ENCODE data around the gene RNPS1. TPM values are rescaled to one million over a fixed set of nuclear protein-coding genes. Genes with fewer than 3 reads are reported as not detected.

Gene RNPS1
- total RNA-seq (38.1 and 44.9 TPM in 2 replicates), polyA plus RNA-seq (115 and 194 TPM in 2 replicates), polyA minus RNA-seq (ENCODE audit: low replicate concordance) (184 and 186 TPM in 2 replicates)
- 99.2 and 147 TPM in 2 replicates for polyA plus RNA-seq (2012)

GRCh38 chr16:2267913-2268666 is at the start of gene RNPS1:
TSS of gene RNPS1 (minus strand) at chr16:2268126. CDS start at chr16:2264643, 3,483 bp downstream.
- no peak for TF ChIP-seq CTCF (conservative IDR thresholded peaks at IDR 0.05 in 1 of 2, IDR thresholded peaks at IDR 0.05 in 1 of 2; ENCODE audit: low read depth in 1 of 2, low read length in 2 of 2)
- TF ChIP-seq EZH2 (IDR thresholded peaks at IDR 0.05; ENCODE audit: low read length, missing control alignments), result no peak
- Histone ChIP-seq H3K79me2 (ENCODE audit: control insufficient read depth, insufficient read depth, low read length) (peaks cover 63% of the 10 kb centered on the region), H3K4me3 (replicated peaks in 1 of 4; ENCODE audit: control extremely low read depth in 1 of 4, insufficient read depth in 1 of 4, low read depth in 3 of 4, low read length in 4 of 4) (peak within 1 kb of the TSS; percentile 71 to 89 (median 83)), H3K4me2 (ENCODE audit: extremely low read depth, insufficient read depth, low read length) (peak within 1 kb of the TSS; percentile 79), H2AFZ (ENCODE audit: low read length) (peak within 1 kb of the TSS; percentile 99), H3K27ac (ENCODE audit: insufficient read depth, low read length) (peak within 1 kb of the TSS; percentile 99), H4K20me1 (ENCODE audit: control insufficient read depth, extremely low read depth, insufficient read depth, low read length) (peaks cover 5% of the 10 kb centered on the region), H3K27me3 (ENCODE audit: control insufficient read depth, insufficient read depth, low read length) (no peaks in the 10 kb centered on the region), H3K4me1 (ENCODE audit: control insufficient read depth, extremely low read depth, insufficient read depth, low read length) (peaks cover 7% of the 10 kb centered on the region), H3K9ac (ENCODE audit: insufficient read depth, low read length) (peak within 1 kb of the TSS; percentile 92), H3K9me3 (ENCODE audit: control insufficient read depth, insufficient read depth, low read depth, low read length) (no peaks in the 10 kb centered on the region), H3K36me3 (ENCODE audit: control insufficient read depth, insufficient read depth, low read length) (peaks cover 5% of the 10 kb centered on the region)
- DNase-seq (ENCODE audit: low read depth in 2 of 2), result peak; percentile 94 to 96

GRCh38 chr16:2317231-2318020 is 49.5 kb upstream of the RNPS1 start:
- TF ChIP-seq CTCF (conservative IDR thresholded peaks at IDR 0.05 in 1 of 2, IDR thresholded peaks at IDR 0.05 in 1 of 2; ENCODE audit: low read depth in 1 of 2, low read length in 2 of 2), result no peak
- TF ChIP-seq EZH2 (IDR thresholded peaks at IDR 0.05; ENCODE audit: low read length, missing control alignments), result no peak

More at GRCh38 chr16:2317231-2318020, 49.5 kb upstream of the RNPS1 start:
- Histone ChIP-seq H3K9ac (ENCODE audit: insufficient read depth, low read length) (no peak overlapping the region), H3K4me3 (replicated peaks in 1 of 4; ENCODE audit: control extremely low read depth in 1 of 4, insufficient read depth in 1 of 4, low read depth in 3 of 4, low read length in 4 of 4) (no peak overlapping the region), H3K4me2 (ENCODE audit: extremely low read depth, insufficient read depth, low read length) (no peak overlapping the region), H3K27me3 (ENCODE audit: control insufficient read depth, insufficient read depth, low read length) (no peaks in the 10 kb centered on the region), H3K4me1 (ENCODE audit: control insufficient read depth, extremely low read depth, insufficient read depth, low read length) (no peaks in the 10 kb centered on the region), H3K36me3 (ENCODE audit: control insufficient read depth, insufficient read depth, low read length) (no peaks in the 10 kb centered on the region), H3K79me2 (ENCODE audit: control insufficient read depth, insufficient read depth, low read length) (no peaks in the 10 kb centered on the region), H3K9me3 (ENCODE audit: control insufficient read depth, insufficient read depth, low read depth, low read length) (no peaks in the 10 kb centered on the region), H4K20me1 (ENCODE audit: control insufficient read depth, extremely low read depth, insufficient read depth, low read length) (no peaks in the 10 kb centered on the region), H2AFZ (ENCODE audit: low read length) (no peak overlapping the region), H3K27ac (ENCODE audit: insufficient read depth, low read length) (no peak overlapping the region)
- no peak for DNase-seq (ENCODE audit: low read depth in 2 of 2)

Measured in fibroblast of lung (primary cell).